GM20431 (cell line): ENCODE results near the gene LRP1-AS.

Source experiments
- in situ Hi-C: fragments of 300-500 bp; cut with MseI, MboI; formaldehyde crosslinking; loops from one replicate; pipeline ENCODE4 v1.15.0; 2020; ENCODE audit warnings: low sequenced_read_pairs; ENCODE audit not compliant: unreplicated experiment

The LRP1-AS gene

GRCh38 chr12:57146961-57147944 lies at the start of gene LRP1-AS:
LRP1-AS (minus strand) TSS chr12:57147619.
- in situ Hi-C loops: no loop called here

GRCh38 chr12:57196956-57197355 lies 49.5 kb upstream of the LRP1-AS start:
- in situ Hi-C loops: no loop called here

GRCh38 chr12:57196439-57196838 lies 49.0 kb upstream of the LRP1-AS start:
- in situ Hi-C loops: no loop called here

DNA sequence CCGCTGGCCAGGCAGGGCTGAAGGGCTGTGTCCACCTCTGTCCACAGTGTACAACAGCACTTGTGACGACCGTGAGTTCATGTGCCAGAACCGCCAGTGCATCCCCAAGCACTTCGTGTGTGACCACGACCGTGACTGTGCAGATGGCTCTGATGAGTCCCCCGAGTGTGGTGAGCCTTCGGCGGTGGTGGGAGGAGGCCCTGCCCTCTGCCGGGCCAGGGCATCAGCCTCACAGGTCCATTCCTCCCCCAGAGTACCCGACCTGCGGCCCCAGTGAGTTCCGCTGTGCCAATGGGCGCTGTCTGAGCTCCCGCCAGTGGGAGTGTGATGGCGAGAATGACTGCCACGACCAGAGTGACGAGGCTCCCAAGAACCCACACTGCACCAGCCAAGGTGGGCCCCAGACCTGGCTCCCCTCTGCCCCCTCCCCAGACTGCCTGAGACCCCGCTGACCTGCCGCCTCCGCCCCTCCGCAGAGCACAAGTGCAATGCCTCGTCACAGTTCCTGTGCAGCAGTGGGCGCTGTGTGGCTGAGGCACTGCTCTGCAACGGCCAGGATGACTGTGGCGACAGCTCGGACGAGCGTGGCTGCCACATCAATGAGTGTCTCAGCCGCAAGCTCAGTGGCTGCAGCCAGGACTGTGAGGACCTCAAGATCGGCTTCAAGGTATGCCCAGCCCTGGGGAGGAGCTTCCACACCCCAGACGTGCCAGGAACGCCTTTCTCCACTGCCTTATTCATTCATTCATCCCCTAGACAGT lies 48.4 kb upstream of the LRP1-AS start:
- in situ Hi-C loops: no loop called here

- in situ Hi-C loops: no loop called here
These were observed 47.8 kb upstream of the LRP1-AS start for GRCh38 chr12:57195186-57195585.

GRCh38 chr12:57194253-57194652 lies 46.8 kb upstream of the LRP1-AS start:
- in situ Hi-C loops: no loop called here

DNA sequence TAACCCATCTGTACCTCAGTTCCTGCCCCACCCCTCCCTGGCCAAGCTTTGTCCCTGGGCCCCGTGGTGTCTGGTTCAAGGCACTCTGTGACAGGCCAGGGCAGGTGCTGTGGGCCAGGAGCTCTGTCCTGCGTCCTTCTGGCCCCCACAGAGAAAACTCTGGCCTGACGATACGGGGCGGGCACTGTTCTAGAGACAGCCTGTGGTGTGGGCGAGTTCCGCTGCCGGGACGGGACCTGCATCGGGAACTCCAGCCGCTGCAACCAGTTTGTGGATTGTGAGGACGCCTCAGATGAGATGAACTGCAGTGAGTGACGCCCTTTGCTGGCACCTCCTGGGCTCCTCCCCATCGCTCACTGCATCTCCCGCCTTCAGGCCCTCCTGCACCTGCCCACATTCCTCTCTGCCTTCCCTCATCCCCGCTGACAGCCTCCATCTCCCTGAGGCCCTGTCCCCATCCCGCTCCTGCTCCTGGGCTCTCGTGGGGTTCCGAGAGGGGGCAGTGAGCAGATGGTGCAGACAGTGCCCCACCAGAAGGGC lies 46.4 kb upstream of the LRP1-AS start:
- in situ Hi-C loops: no loop called here

GRCh38 chr12:57192920-57193319 lies 45.5 kb upstream of the LRP1-AS start:
- in situ Hi-C loops: no loop called here

- in situ Hi-C loops: no loop called here
These were observed 44.0 kb upstream of the LRP1-AS start for GRCh38 chr12:57191410-57191809.

DNA sequence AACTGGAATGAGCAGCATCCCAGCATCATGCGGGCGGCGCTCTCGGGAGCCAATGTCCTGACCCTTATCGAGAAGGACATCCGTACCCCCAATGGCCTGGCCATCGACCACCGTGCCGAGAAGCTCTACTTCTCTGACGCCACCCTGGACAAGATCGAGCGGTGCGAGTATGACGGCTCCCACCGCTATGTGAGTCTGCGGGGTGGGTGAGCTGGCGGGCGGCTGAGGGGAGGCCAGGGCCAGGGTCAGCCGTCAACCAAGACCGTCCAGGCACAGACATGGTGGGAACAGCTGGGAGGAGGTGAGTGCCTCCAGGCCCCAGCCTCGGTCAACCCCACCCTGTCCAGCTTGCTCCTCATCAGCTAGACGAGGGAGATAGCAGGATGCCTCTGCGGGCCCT lies 43.4 kb upstream of the LRP1-AS start:
- in situ Hi-C loops: no loop called here

- in situ Hi-C loops: no loop called here
These were observed 42.6 kb upstream of the LRP1-AS start for GRCh38 chr12:57190037-57190436.

GRCh38 chr12:57188090-57188425 lies 40.6 kb upstream of the LRP1-AS start:
- in situ Hi-C loops: no loop called here

DNA sequence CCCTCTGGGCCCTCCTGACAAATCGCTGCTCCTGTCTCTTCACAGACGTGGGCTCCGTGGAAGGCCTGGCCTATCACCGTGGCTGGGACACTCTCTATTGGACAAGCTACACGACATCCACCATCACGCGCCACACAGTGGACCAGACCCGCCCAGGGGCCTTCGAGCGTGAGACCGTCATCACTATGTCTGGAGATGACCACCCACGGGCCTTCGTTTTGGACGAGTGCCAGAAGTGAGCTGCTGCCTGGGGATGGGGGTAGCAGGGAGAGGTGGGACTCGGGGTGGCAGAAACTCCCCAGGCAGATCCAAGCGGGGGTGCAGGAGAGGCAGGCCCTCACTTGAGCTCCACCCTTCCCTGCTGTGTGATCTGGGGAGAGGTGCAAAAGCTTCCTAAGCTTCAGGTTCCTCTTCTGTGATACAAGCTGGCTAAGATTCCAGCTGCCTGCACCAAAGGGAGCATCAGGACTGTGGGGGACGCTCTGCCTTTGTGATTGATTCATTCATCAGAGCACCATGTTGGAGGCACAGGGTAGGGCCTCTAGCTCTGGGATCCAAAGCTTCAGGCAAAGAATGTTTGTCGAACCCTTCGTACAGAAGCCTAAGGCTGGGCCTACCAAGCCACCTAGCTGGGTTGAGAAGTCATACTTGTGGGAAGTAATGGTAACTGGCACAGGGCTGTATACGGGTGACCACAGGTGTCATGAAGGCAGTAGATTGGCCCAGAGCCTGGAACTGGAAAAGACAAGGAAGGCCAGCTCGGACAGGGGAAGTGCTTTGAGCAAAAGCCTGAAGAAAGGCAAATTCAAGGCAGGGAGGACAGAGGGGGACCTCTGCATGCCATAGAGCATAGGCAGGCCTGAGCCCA lies 40.0 kb upstream of the LRP1-AS start:
- in situ Hi-C loops: no loop called here

DNA sequence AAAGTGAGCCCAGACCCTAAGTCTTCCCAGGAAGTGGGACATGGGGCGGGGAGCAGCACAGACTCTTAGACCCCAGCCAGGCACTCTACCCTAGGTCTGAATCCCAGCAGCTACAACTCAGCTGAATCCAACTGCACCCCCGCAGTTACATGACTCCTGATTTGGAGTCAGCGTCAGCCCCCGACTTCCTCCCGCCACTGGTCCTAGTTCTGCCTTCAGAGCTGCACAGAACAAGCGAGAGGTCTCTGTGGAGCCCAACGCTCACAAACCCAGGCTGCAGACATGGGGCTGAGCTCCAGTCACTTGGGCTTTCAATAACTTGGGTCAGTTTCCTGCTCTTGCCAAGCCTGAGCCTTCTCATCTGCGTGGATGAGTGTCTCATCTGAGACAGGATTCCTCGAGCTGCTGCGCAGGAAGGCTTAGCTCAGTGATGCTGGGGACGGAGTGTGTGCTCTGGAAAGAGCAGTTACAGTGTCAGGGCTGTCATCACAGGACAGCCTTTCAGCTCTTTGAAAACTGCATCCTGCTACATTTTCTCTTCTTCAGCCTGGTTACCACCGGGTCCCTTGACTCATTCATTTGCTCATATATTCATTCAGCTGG lies 38.6 kb upstream of the LRP1-AS start:
- in situ Hi-C loops: no loop called here

GRCh38 chr12:57185403-57185802 lies 38.0 kb upstream of the LRP1-AS start:
- in situ Hi-C loops: no loop called here

DNA sequence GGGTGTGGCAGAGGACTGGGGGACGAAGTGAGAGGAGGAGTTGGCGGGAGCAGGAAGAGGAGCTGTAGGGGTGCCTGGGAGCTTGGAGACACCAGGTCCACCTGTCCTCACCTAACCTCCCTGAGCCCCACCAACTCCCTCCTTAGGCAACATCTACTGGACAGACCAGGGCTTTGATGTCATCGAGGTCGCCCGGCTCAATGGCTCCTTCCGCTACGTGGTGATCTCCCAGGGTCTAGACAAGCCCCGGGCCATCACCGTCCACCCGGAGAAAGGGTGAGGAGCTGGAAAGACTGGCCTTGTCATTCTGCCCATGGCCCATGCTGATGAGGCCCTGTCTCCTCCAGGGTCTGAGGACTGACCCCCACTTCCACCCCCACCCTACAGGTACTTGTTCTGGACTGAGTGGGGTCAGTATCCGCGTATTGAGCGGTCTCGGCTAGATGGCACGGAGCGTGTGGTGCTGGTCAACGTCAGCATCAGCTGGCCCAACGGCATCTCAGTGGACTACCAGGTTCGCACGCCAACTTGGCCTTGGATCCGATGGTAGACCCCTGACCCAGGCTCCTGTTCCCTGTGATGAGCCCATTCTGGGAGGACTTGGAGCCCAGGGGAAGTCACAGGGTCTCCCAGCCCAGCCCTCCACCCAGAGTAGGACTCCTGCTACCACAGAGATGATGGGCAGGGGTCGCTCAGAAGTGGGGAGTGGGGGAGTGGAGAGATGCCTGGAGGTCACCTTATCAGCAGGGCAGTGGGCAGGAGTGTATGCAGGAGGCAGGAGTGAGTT lies 36.7 kb upstream of the LRP1-AS start:
- in situ Hi-C loops: no loop called here

- in situ Hi-C loops: no loop called here
These were observed 35.6 kb upstream of the LRP1-AS start for GRCh38 chr12:57182918-57183575.

DNA sequence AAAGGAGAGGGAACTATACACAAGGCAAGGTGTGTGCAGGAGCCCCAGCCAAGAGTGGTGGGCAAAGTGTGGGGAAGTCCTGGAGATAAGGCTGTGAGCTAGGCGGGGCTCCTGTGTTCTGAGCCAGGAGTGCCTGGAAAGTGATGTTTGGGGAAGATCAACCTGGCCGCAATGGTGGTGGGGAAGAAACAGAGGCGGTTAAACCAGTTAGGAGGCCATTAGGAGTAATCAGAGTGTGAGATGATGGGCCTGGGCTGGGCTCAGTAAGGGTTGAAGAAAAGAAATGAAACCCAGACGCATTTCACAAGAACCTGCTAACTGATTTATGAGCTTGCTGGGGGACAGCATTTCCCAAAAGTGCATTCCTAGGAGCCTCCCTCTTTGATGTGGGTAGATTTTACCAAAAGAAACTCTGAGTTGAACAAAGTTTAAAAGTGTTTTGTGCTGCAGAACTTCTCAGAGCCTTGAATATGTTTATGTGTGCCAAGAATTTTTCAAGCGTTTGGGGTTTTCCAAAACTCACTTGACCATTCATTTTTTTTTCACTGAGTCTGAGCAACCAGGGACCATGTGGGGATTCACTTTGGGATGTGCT lies 34.2 kb upstream of the LRP1-AS start:
- in situ Hi-C loops: no loop called here
